ENCODE results near the gene SFTA2. TPM values are rescaled to one million over a fixed set of nuclear protein-coding genes. Genes with fewer than 3 reads are reported as not detected.
"Not testable (repeated sequence)": the region's sequence is repeated elsewhere in the genome, so short reads cannot be mapped to it uniquely, and the experiment has no call there.

The SFTA2 gene
- total RNA-seq, 1 experiment from 2014 or later: not detected

GRCh38 chr6:30942338-30943060 is 10.5 kb upstream of the SFTA2 start:
- DNase-seq (ENCODE audit: low spot score): peak; percentile 85

- DNase-seq (ENCODE audit: low spot score): no peak
Measured at GRCh38 chr6:30940361-30940986, 8.5 kb upstream of the SFTA2 start, which contains the start of gene MUCL3. TSS of gene MUCL3 (plus strand) at chr6:30940973. CDS start at chr6:30941000, 27 bp downstream.

GRCh38 chr6:30939473-30939872 is 7.5 kb upstream of the SFTA2 start:
- no peak for DNase-seq (ENCODE audit: low spot score)

GRCh38 chr6:30938730-30939129 is 6.8 kb upstream of the SFTA2 start:
- no peak for DNase-seq (ENCODE audit: low spot score)

GRCh38 chr6:30937265-30937664 is 5.3 kb upstream of the SFTA2 start:
- no peak for DNase-seq (ENCODE audit: low spot score)

GRCh38 chr6:30935018-30935417 is 3.0 kb upstream of the SFTA2 start:
- DNase-seq (ENCODE audit: low spot score): no peak

- no peak for DNase-seq (ENCODE audit: low spot score)
Measured at GRCh38 chr6:30932665-30933365, 845 bp upstream of the SFTA2 start.

- no peak for DNase-seq (ENCODE audit: low spot score)
Measured at GRCh38 chr6:30931272-30931671, 698 bp downstream of the SFTA2 start.

GRCh38 chr6:30930506-30930905 is 1.5 kb downstream of the SFTA2 start:
- DNase-seq (ENCODE audit: low spot score): no peak

GRCh38 chr6:30928677-30929076 is 3.3 kb downstream of the SFTA2 start:
- DNase-seq (ENCODE audit: low spot score): no peak

- not testable (repeated sequence) for DNase-seq (ENCODE audit: low spot score)
Measured at GRCh38 chr6:30927080-30927479, 4.9 kb downstream of the SFTA2 start.

GRCh38 chr6:30926644-30927043 is 5.3 kb downstream of the SFTA2 start:
- DNase-seq (ENCODE audit: low spot score): no peak

- not testable (repeated sequence) for DNase-seq (ENCODE audit: low spot score)
Measured at GRCh38 chr6:30924040-30924627, 7.8 kb downstream of the SFTA2 start.

- no peak for DNase-seq (ENCODE audit: low spot score)
Measured at GRCh38 chr6:30922447-30922852, 9.5 kb downstream of the SFTA2 start.

- no peak for DNase-seq (ENCODE audit: low spot score)
Measured at GRCh38 chr6:30918670-30919069, 13.3 kb downstream of the SFTA2 start.

- DNase-seq (ENCODE audit: low spot score): no peak
Measured at GRCh38 chr6:30917487-30917886, 14.5 kb downstream of the SFTA2 start.

- DNase-seq (ENCODE audit: low spot score): no peak
Measured at GRCh38 chr6:30917041-30917440, 14.9 kb downstream of the SFTA2 start.

- peak; percentile 54 for DNase-seq (ENCODE audit: low spot score)
Measured at GRCh38 chr6:30915591-30915946, 16.4 kb downstream of the SFTA2 start.

- DNase-seq (ENCODE audit: low spot score): no peak
Measured at GRCh38 chr6:30914854-30915590, 16.9 kb downstream of the SFTA2 start.

- peak; percentile 74 for DNase-seq (ENCODE audit: low spot score)
Measured at GRCh38 chr6:30914076-30914853, 17.7 kb downstream of the SFTA2 start, which contains the start of gene VARS2. TSS of gene VARS2 (plus strand) at chr6:30914238. CDS start at chr6:30914837, 599 bp downstream.

GRCh38 chr6:30913721-30914075 is 18.3 kb downstream of the SFTA2 start:
- DNase-seq (ENCODE audit: low spot score): no peak
